ENCODE measurements around the gene TRIM34. TPM values are rescaled to one million over a fixed set of nuclear protein-coding genes. Genes with fewer than 3 reads are reported as not detected.

TRIM34 gene
- total RNA-seq, 1 experiment from 2014 or later, result 0.41 TPM

- no peak for DNase-seq (ENCODE audit: low spot score)
- TF ChIP-seq CTCF (conservative IDR thresholded peaks at IDR 0.05; ENCODE audit: low read depth, low read length), result no peak
- TF ChIP-seq EZH2 (IDR thresholded peaks at IDR 0.05; ENCODE audit: borderline replicate concordance, low read depth, low read length, poor library complexity, severe bottlenecking), result no peak
- no peaks in the 10 kb centered on the region for H3K27me3 ChIP-seq (replicated peaks; ENCODE audit: insufficient read depth, low read depth, low read length, poor library complexity)
- no peak overlapping the region for H3K27ac ChIP-seq (ENCODE audit: low read depth, low read length, poor library complexity, severe bottlenecking)
- H3K36me3 ChIP-seq (ENCODE audit: insufficient read depth, low read length, poor library complexity, severe bottlenecking), result no peaks in the 10 kb centered on the region
- H3K4me1 ChIP-seq (ENCODE audit: insufficient read depth, low read length, poor library complexity, severe bottlenecking), result no peaks in the 10 kb centered on the region
- intact Hi-C loops (cut with micrococcal nuclease; ENCODE audit: unreplicated experiment), result no loop called here
- H3K9me3 ChIP-seq (ENCODE audit: low read depth, low read length, poor library complexity, severe bottlenecking), result no peaks in the 10 kb centered on the region
- no TSS peak for BruUV-seq (replicated peaks)
- CTCF ChIA-PET, result interaction anchor here (0.5 kb wide), 1 partner anchor 39 kb away, joined by 3 read pairs; no protein-coding TSS in a partner anchor
- POLR2A ChIA-PET (ENCODE audit: low non-redundant PET), result no interaction called here
- no peak overlapping the region for H3K4me3 ChIP-seq (ENCODE audit: low read depth, low read length, poor library complexity, severe bottlenecking)
Measured at GRCh38 chr11:5618807-5619206, 6.0 kb upstream of the TRIM34 start.

DNA sequence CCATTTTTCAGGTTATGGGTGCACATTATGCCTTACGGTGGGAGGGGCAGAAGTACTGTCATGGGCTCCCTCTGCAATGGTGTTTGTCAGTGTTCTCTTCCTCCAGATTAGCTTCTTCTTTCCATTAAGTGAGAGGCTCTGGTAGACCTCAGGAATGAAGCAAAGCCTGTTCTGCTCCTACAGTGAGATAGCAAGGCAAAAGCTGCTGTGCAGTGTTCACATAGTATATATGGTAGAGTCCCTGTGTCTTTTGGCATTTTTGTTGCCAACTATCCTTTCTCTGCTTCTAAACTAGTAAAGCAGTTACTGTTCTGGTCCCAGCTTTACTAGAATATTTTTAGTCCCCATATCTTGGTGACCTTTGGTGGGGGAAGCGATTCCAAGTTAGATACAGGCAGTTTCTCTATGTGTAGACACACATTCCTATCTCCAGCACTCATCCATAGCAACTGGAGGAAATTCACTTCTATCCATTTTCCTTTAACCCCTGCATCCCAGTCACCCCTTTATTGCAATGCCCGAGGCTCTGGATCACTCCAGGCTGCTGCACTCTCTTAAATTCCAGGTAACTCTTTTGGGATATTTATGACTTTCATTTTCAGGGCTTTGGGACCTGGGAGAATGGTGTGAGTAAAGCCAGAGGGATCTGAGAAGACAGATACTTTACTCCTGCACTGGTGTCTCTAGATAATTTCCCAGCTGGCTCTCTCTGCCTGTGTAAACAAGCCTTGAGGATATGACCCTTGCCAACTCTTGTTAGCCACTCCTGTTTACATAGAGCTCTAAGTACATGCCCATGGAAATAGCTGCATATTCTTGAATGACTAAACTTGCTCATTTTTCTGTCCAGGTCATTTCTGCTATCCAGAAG, 3.9 kb upstream of the TRIM34 start:
- no peaks in the 10 kb centered on the region for H3K4me1 ChIP-seq (ENCODE audit: insufficient read depth, low read length, poor library complexity, severe bottlenecking)
- H3K27me3 ChIP-seq (replicated peaks; ENCODE audit: insufficient read depth, low read depth, low read length, poor library complexity), result no peaks in the 10 kb centered on the region
- H3K36me3 ChIP-seq (ENCODE audit: insufficient read depth, low read length, poor library complexity, severe bottlenecking), result no peaks in the 10 kb centered on the region
- TF ChIP-seq EZH2 (IDR thresholded peaks at IDR 0.05; ENCODE audit: borderline replicate concordance, low read depth, low read length, poor library complexity, severe bottlenecking) (no peak), CTCF (conservative IDR thresholded peaks at IDR 0.05; ENCODE audit: low read depth, low read length) (no peak)
- no peak overlapping the region for H3K4me3 ChIP-seq (ENCODE audit: low read depth, low read length, poor library complexity, severe bottlenecking)
- DNase-seq (ENCODE audit: low spot score), result no peak
- no peaks in the 10 kb centered on the region for H3K9me3 ChIP-seq (ENCODE audit: low read depth, low read length, poor library complexity, severe bottlenecking)
- no TSS peak for BruUV-seq (replicated peaks)
- CTCF ChIA-PET, result no interaction called here
- intact Hi-C loops (cut with micrococcal nuclease; ENCODE audit: unreplicated experiment), result no loop called here
- POLR2A ChIA-PET (ENCODE audit: low non-redundant PET), result no interaction called here
- H3K27ac ChIP-seq (ENCODE audit: low read depth, low read length, poor library complexity, severe bottlenecking), result no peak overlapping the region

DNA sequence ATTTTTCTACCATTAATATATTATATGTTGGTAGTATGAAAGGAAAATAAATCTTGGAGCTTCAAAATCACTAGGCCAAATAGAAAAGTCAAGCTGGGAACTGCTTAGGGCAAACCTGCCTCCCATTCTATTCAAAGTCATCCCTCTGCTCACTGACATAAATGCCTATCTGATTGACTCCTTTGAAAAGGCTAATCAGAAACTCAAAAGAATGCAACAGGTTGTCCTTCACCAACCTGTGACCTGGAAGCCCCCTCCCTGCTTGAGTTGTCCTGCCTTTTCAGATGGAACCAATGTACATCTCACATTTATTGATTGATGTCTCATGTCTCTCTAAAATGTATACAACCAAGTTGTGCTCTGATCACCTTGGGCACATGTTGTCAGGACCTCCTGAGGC, 3.2 kb upstream of the TRIM34 start:
- TF ChIP-seq CTCF (conservative IDR thresholded peaks at IDR 0.05; ENCODE audit: low read depth, low read length) (no peak), EZH2 (IDR thresholded peaks at IDR 0.05; ENCODE audit: borderline replicate concordance, low read depth, low read length, poor library complexity, severe bottlenecking) (no peak)
- Histone ChIP-seq H3K4me1 (ENCODE audit: insufficient read depth, low read length, poor library complexity, severe bottlenecking) (no peaks in the 10 kb centered on the region), H3K4me3 (ENCODE audit: low read depth, low read length, poor library complexity, severe bottlenecking) (no peak overlapping the region), H3K27me3 (replicated peaks; ENCODE audit: insufficient read depth, low read depth, low read length, poor library complexity) (no peaks in the 10 kb centered on the region), H3K27ac (ENCODE audit: low read depth, low read length, poor library complexity, severe bottlenecking) (no peak overlapping the region), H3K9me3 (ENCODE audit: low read depth, low read length, poor library complexity, severe bottlenecking) (no peaks in the 10 kb centered on the region), H3K36me3 (ENCODE audit: insufficient read depth, low read length, poor library complexity, severe bottlenecking) (no peaks in the 10 kb centered on the region)
- DNase-seq (ENCODE audit: low spot score), result no peak
- BruUV-seq (replicated peaks), result no TSS peak
- ChIA-PET POLR2A (ENCODE audit: low non-redundant PET) (no interaction called here), CTCF (no interaction called here)
- intact Hi-C loops (cut with micrococcal nuclease; ENCODE audit: unreplicated experiment), result no loop called here

All from A673 (cell line).